ENCODE measurements around the gene CCDC33. TPM values are rescaled to one million over a fixed set of nuclear protein-coding genes. Genes with fewer than 3 reads are reported as not detected.

The CCDC33 gene
- total RNA-seq, 4 donors from 2014 or later = 0.13 TPM; not detected in 3

DNA sequence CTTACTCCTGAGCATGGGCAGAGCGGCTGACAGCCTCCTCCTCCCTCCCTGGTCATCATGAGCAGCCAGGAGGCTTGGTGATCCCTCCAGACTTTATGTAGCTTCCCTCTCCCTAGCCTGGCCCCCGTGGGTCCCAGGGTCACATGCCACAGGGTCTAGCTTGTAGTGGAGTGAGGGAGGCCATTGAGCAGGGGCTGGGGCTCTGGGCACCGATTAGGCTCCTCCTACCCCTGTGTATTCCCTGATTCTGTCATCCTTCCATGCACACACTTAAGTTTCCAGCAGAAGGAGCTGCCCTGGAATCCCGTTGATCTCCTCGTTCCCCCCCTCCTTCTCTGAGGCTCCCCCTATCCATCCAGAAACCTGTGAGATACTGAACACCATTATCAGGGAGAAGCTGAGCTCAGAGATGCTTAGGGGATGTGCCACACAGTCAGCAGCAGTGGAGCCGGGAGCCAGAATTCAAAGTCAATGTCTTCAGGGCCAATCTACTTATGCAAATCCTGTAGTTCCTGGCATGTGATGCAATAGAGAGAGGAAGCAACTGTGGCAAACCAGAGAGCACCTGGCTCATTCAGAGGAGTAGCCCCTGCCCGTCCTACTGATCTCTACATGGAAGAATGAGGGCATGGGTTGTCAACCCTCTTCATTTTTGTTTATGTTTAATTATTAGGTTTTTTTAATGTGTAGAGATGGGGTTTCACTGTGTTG, 17.2 kb downstream of the CCDC33 start:
- H3K9me3 ChIP-seq = no peaks in the 10 kb centered on the region
- no peak overlapping the region for H3K4me3 ChIP-seq (replicated peaks in 1 of 3)
- H3K4me1 ChIP-seq = peaks cover 13 to 23% of the 10 kb centered on the region in 2 donors
- no peak for DNase-seq
- intact Hi-C loops (cut with DNase I) = no loop called here
- no peaks in the 10 kb centered on the region for H3K27me3 ChIP-seq
- H3K36me3 ChIP-seq = no peaks in the 10 kb centered on the region
- no peak overlapping the region for H3K27ac ChIP-seq
- no peak for TF ChIP-seq POLR2A (IDR thresholded peaks at IDR 0.05)
- WGBS, 2 donors = 32 to 47% methylated on average over 7 of the region's 7 CpGs

DNA sequence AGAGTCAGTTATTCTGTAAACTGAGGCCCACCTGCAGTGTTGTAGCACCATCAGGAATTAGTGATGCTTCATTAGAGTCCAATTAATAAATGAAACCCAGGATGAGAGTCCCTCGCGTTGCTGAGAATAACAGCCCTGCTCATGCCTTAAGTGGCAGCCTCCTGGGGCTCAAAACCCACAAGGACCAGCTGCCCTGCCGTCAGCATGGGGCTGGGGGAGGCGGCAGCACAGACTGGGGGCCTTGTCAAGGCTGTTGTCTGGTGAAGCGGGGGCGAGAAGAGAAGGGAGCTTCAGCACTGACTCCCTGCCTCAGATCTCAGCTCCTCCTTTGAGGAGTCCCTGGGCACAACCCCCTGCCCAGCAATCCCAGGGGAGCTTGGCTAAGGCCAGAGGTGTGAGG, 21.0 kb downstream of the CCDC33 start:
- H3K27me3 ChIP-seq = no peaks in the 10 kb centered on the region

DNA sequence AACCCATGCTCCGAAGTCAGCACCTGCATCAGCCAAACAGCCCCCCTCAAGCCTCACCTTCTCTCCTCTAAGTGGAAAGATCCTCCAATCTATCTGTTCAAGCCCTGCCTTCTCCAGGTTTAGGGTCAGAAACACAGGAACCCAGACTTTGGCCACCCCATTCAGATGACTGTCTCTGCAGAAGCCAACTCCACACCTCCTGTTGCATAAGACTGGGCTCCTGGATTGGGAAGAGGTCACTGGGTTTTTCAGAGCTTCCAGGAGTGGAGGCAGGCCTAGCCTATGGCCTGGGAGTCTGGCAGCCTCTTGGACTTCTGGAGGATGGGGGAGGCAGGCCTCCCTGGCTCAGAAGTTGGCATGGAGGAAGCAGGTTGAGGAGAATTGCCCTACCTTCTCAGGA, 21.5 kb downstream of the CCDC33 start:
- Histone ChIP-seq H3K36me3 (no peaks in the 10 kb centered on the region), H3K27me3 (no peaks in the 10 kb centered on the region), H3K27ac (no peak overlapping the region), H3K4me1 (peaks cover 0 to 33% of the 10 kb centered on the region in 2 donors), H3K4me3 (replicated peaks in 1 of 3) (no peak overlapping the region), H3K9me3 (no peaks in the 10 kb centered on the region)
- intact Hi-C loops (cut with DNase I) = no loop called here
- no peak for DNase-seq
- TF ChIP-seq, protein P1, sequence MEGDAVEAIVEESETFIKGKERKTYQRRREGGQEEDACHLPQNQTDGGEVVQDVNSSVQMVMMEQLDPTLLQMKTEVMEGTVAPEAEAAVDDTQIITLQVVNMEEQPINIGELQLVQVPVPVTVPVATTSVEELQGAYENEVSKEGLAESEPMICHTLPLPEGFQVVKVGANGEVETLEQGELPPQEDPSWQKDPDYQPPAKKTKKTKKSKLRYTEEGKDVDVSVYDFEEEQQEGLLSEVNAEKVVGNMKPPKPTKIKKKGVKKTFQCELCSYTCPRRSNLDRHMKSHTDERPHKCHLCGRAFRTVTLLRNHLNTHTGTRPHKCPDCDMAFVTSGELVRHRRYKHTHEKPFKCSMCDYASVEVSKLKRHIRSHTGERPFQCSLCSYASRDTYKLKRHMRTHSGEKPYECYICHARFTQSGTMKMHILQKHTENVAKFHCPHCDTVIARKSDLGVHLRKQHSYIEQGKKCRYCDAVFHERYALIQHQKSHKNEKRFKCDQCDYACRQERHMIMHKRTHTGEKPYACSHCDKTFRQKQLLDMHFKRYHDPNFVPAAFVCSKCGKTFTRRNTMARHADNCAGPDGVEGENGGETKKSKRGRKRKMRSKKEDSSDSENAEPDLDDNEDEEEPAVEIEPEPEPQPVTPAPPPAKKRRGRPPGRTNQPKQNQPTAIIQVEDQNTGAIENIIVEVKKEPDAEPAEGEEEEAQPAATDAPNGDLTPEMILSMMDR (IDR thresholded peaks at IDR 0.05) = no peak
- TF ChIP-seq POLR2A (IDR thresholded peaks at IDR 0.05) = no peak
- 93 to 100% methylated on average over 1 of the region's 1 CpG for WGBS, 2 donors

More for the DNA sequence above, 21.0 kb downstream of the CCDC33 start:
- Histone ChIP-seq H3K36me3 (no peaks in the 10 kb centered on the region), H3K4me1 (peaks cover 0 to 28% of the 10 kb centered on the region in 2 donors), H3K4me3 (replicated peaks in 1 of 3) (no peak overlapping the region), H3K27ac (no peak overlapping the region), H3K9me3 (no peaks in the 10 kb centered on the region)
- WGBS, 2 donors = 84 to 86% methylated on average over 6 of the region's 6 CpGs
- intact Hi-C loops (cut with DNase I) = no loop called here
- TF ChIP-seq POLR2A (IDR thresholded peaks at IDR 0.05) = no peak
- TF ChIP-seq, protein P1 (IDR thresholded peaks at IDR 0.05) = no peak
- DNase-seq = no peak

DNA sequence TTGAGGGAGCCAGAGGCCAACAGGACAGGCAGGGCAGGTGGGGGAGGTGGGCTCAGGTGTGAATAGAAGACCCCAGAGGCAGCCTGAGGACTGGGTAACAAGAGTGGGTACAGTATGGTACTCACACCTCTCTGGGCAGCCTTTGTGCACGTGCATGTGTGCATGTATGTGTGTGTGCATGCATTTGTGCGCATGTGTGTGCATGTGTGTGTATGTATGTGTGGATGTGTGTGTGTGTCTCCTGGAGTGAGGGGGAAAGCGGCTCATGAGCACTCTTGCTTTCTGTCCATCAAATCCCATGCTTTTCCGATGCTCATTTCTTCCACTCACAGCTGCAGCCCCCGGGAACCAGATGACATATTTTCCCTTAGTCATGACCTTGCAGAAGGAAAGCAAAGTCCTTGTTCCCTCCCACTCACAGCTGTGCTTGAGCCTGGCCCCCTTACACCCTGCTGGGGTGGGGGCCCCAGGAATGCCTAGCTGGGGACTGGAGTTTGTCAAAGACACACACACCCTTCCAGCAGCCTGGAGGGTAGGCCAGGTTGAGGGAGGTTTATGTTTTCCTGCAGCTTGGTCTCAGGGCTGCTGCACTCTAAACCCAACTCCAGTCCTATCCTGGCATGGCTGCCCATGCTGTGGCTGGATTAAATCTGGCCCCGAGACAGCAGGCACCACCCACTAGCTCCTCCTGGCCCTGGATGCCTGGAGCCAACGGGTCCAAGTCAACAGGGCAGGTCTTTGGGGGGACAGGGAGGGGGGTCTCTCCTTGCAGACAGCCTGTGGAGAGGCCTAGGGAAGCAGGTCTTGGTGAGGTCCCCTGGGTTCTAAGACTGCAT, 22.5 kb downstream of the CCDC33 start:
- DNase-seq = no peak
- intact Hi-C loops (cut with DNase I) = no loop called here
- H3K27me3 ChIP-seq = no peaks in the 10 kb centered on the region

DNA sequence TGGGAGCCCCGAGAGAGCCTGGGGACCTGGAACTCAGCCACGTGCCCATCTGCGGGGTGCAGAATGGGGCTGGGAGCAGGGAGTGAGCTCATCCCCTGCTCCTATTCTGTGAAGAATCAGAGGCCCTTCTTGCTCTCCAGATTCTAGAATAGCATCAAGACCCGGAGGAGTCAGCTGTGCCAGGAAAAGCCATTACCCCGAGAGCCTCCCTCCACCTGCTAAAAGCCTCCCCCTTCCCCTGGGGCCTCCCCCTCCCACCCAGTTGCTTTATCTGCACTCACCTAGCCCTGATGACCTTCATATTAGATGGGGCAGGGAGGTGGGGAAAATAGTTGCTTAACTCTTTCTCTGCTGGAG, 23.1 kb downstream of the CCDC33 start:
- Histone ChIP-seq H3K27me3 (no peaks in the 10 kb centered on the region), H3K27ac (no peak overlapping the region), H3K36me3 (no peaks in the 10 kb centered on the region), H3K4me1 (peaks cover 0 to 27% of the 10 kb centered on the region in 2 donors), H3K9me3 (no peaks in the 10 kb centered on the region), H3K4me3 (replicated peaks in 1 of 3) (no peak overlapping the region)
- intact Hi-C loops (cut with DNase I) = no loop called here
- no peak for TF ChIP-seq POLR2A (IDR thresholded peaks at IDR 0.05)
- TF ChIP-seq, protein P1 (IDR thresholded peaks at IDR 0.05) = no peak
- WGBS, 2 donors = 38 to 45% methylated on average over 2 to 5 of the region's 5 CpGs
- DNase-seq = no peak

More for the DNA sequence above, 22.5 kb downstream of the CCDC33 start:
- 71 to 82% methylated on average over 5 to 6 of the region's 7 CpGs for WGBS, 2 donors
- H3K4me3 ChIP-seq (replicated peaks in 1 of 3) = no peak overlapping the region
- TF ChIP-seq POLR2A (IDR thresholded peaks at IDR 0.05) = no peak
- TF ChIP-seq, protein P1 (IDR thresholded peaks at IDR 0.05) = no peak
- no peaks in the 10 kb centered on the region for H3K36me3 ChIP-seq
- H3K27ac ChIP-seq = no peak overlapping the region
- H3K4me1 ChIP-seq = peaks cover 0 to 27% of the 10 kb centered on the region in 2 donors
- no peaks in the 10 kb centered on the region for H3K9me3 ChIP-seq
